A673 (cell line): Measurements from ENCODE around the gene SRPK1. TPM values are rescaled to one million over a fixed set of nuclear protein-coding genes. Genes with fewer than 3 reads are reported as not detected.

Experiments
- BruUV-seq: library from RNA; stranded (reverse); fragments of 400-500 nt; replicated peaks from 2 replicates; lab custom pipeline; 2021; lab: Mats Ljungman, UMichigan
- CTCF ChIA-PET: fragments of 300-600 bp; sonication (Branson Sonifier 250); formaldehyde crosslinking; loops from one replicate; lab custom pipeline; 2022; ENCODE audit warnings: antibody characterized with exemption; lab: Charles Lee
- POLR2A ChIA-PET: fragments of 300-600 bp; sonication (Branson Sonifier 250); formaldehyde crosslinking; loops from one replicate; lab custom pipeline; 2022; ENCODE audit warnings: antibody characterized with exemption; ENCODE audit not compliant: low non-redundant PET; lab: Charles Lee
- DNase-seq: peaks from one replicate; pipeline ENCODE4 v3.0.0-alpha.2; 2015; ENCODE audit warnings: low spot score
- H3K27ac ChIP-seq: fragments of 200-600 bp; sonication (generic); 2 replicates; pipeline ENCODE4 v1.5.1; 2016; ENCODE audit warnings: mixed run types, low read depth, mild to moderate bottlenecking, mixed read lengths, antibody characterized with exemption, low read length; ENCODE audit not compliant: poor library complexity, severe bottlenecking
- H3K27me3 ChIP-seq: fragments of 200-600 bp; sonication (generic); replicated peaks from 2 replicates; pipeline ENCODE4 v1.6.1; 2017; ENCODE audit warnings: mixed run types, low read depth, mild to moderate bottlenecking, mixed read lengths, antibody characterized with exemption, low read length; ENCODE audit not compliant: insufficient read depth, poor library complexity
- H3K36me3 ChIP-seq: fragments of 200-600 bp; sonication (generic); 2 replicates; pipeline ENCODE4 v1.6.1; 2016; ENCODE audit warnings: mixed run types, mild to moderate bottlenecking, mixed read lengths, antibody characterized with exemption, low read length; ENCODE audit not compliant: insufficient read depth, poor library complexity, severe bottlenecking
- H3K4me1 ChIP-seq: fragments of 200-600 bp; sonication (generic); 2 replicates; pipeline ENCODE4 v1.6.1; 2017; ENCODE audit warnings: mixed run types, mild to moderate bottlenecking, mixed read lengths, antibody characterized with exemption, low read length; ENCODE audit not compliant: insufficient read depth, poor library complexity, severe bottlenecking
- H3K4me3 ChIP-seq: fragments of 200-600 bp; sonication (generic); 2 replicates; pipeline ENCODE4 v1.5.1; 2016; ENCODE audit warnings: low read depth, mixed run types, mild to moderate bottlenecking, mixed read lengths, low read length; ENCODE audit not compliant: poor library complexity, severe bottlenecking
- H3K9me3 ChIP-seq: fragments of 200-600 bp; sonication (generic); 2 replicates; pipeline ENCODE4 v1.6.1; 2016; ENCODE audit warnings: mixed run types, low read depth, mild to moderate bottlenecking, mixed read lengths, antibody characterized with exemption, low read length; ENCODE audit not compliant: poor library complexity, severe bottlenecking
- CTCF ChIP-seq: fragments of 300-800, 200-600 bp; sonication (generic); conservative IDR thresholded peaks from 2 replicates; pipeline ENCODE4 v1.5.1; 2017; ENCODE audit warnings: low read depth, mild to moderate bottlenecking, antibody characterized with exemption, low read length, moderate library complexity, mixed read lengths
- EZH2 ChIP-seq: fragments of 200-600 bp; sonication (generic); IDR thresholded peaks from 2 replicates; pipeline ENCODE4 v1.6.1; 2017; ENCODE audit warnings: borderline replicate concordance, low read depth, mild to moderate bottlenecking, mixed read lengths, antibody characterized with exemption, low read length; ENCODE audit not compliant: poor library complexity, severe bottlenecking
- intact Hi-C: fragments of 100-400 bp; cut with micrococcal nuclease; formaldehyde crosslinking; loops from one replicate; pipeline ENCODE4 v1.10.0; 2022; ENCODE audit not compliant: unreplicated experiment
- total RNA-seq: library from RNA; stranded (reverse); gene quantifications from 2 replicates; pipeline ENCODE4 v1.2.3, GENCODE V29; 2021

SRPK1 gene
- total RNA-seq, 1 experiment from 2014 or later, result 104 TPM

DNA sequence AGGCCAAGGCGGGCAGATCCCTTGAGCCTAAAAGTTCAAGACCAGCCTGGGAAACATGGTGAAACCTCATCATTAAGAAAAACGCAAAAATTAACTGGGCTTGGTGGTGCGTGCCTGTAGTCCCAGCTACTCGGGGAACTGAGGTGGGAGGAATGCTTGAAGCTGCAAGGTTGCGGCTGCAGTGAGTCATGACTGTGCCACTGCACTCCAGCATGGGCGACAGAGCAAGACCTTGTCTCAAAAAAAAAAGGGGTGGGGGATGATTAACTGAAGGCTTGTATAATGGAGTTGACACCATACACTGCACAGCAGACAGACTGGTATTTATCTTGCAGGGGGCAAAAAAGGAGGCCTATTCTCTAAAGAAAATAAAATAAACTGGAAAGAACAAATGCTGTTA lies 27.7 kb downstream of the SRPK1 start:
- Histone ChIP-seq H3K27ac (no peak overlapping the region), H3K4me3 (no peak overlapping the region), H3K9me3 (no peaks in the 10 kb centered on the region), H3K36me3 (peaks cover 9% of the 10 kb centered on the region), H3K27me3 (no peaks in the 10 kb centered on the region), H3K4me1 (no peaks in the 10 kb centered on the region)
- BruUV-seq, result no TSS peak
- no peak for DNase-seq
- ChIA-PET CTCF (no interaction called here), POLR2A (no interaction called here)
- TF ChIP-seq CTCF (no peak), EZH2 (no peak)
- intact Hi-C loops, result no loop called here

- intact Hi-C loops, result no loop called here
- peaks cover 17% of the 10 kb centered on the region for H3K36me3 ChIP-seq
- no peaks in the 10 kb centered on the region for H3K9me3 ChIP-seq
- TF ChIP-seq EZH2, result no peak
- TF ChIP-seq CTCF, result no peak
- H3K4me1 ChIP-seq, result no peaks in the 10 kb centered on the region
- CTCF ChIA-PET, result no interaction called here
- H3K27ac ChIP-seq, result no peak overlapping the region
- POLR2A ChIA-PET, result no interaction called here
- H3K27me3 ChIP-seq, result no peaks in the 10 kb centered on the region
- no TSS peak for BruUV-seq
- H3K4me3 ChIP-seq, result no peak overlapping the region
- no peak for DNase-seq
Observed at GRCh38 chr6:35892482-35892881, 28.4 kb downstream of the SRPK1 start.

DNA sequence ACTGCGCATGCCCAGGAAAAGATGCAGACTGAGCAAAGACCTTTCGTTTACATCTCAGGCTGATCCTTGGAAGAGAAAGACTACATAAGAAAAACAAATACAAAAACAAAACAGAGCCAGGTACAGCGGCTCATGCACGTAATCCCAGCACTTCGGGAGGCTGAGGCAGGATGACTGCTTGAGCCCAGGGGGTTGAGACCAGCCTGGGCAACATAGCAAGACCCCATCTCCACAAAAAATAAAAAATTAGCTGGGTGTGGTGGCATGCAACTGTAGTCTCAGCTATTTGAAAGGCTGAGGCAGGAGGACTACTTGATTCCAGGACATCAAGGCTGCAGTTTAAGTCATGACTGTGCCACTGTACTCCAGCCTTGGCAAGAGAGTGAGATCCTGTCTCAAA lies 41.7 kb downstream of the SRPK1 start:
- DNase-seq, result no peak
- no peaks in the 10 kb centered on the region for H3K27me3 ChIP-seq
- peaks cover 6% of the 10 kb centered on the region for H3K9me3 ChIP-seq
- BruUV-seq, result no TSS peak
- H3K4me1 ChIP-seq, result peaks cover 6% of the 10 kb centered on the region
- TF ChIP-seq EZH2, result no peak
- no peak for TF ChIP-seq CTCF
- ChIA-PET POLR2A (no interaction called here), CTCF (no interaction called here)
- intact Hi-C loops, result no loop called here
- H3K27ac ChIP-seq, result no peak overlapping the region
- H3K36me3 ChIP-seq, result peaks cover 18% of the 10 kb centered on the region
- H3K4me3 ChIP-seq, result no peak overlapping the region
